GM12864 (cell line): ENCODE data around the gene KIF26B.

Experiments
- DNase-seq: peaks from one replicate; pipeline ENCODE4 v3.0.0-alpha.2; 2011; ENCODE audit warnings: low read depth
- H3K4me3 ChIP-seq: 2 replicates; pipeline ENCODE4 v1.5.1; 2011; ENCODE audit warnings: mild to moderate bottlenecking, low read depth, low read length, control low read depth
- CTCF ChIP-seq: IDR thresholded peaks from 2 replicates; pipeline ENCODE4 v1.5.1; 2011; ENCODE audit warnings: low read depth, mild to moderate bottlenecking, moderate library complexity, low read length, control low read depth, inconsistent platforms; ENCODE audit errors: missing control alignments

KIF26B gene

GRCh38 chr1:245464290-245464689 lies 309.5 kb downstream of the KIF26B start:
- DNase-seq: no peak
- no peak overlapping the region for H3K4me3 ChIP-seq
- no peak for TF ChIP-seq CTCF

GRCh38 chr1:245465666-245466065 lies 310.9 kb downstream of the KIF26B start:
- no peak overlapping the region for H3K4me3 ChIP-seq
- DNase-seq: no peak
- no peak for TF ChIP-seq CTCF

- DNase-seq: no peak
- no peak overlapping the region for H3K4me3 ChIP-seq
- TF ChIP-seq CTCF: no peak
Observed at GRCh38 chr1:245466261-245466660, 311.5 kb downstream of the KIF26B start.

GRCh38 chr1:245467804-245468203 lies 313.0 kb downstream of the KIF26B start:
- no peak for DNase-seq
- TF ChIP-seq CTCF: no peak
- H3K4me3 ChIP-seq: no peak overlapping the region

- no peak for TF ChIP-seq CTCF
- DNase-seq: no peak
Observed at GRCh38 chr1:245469006-245469405, 314.2 kb downstream of the KIF26B start.

GRCh38 chr1:245469734-245470133 lies 314.9 kb downstream of the KIF26B start:
- no peak overlapping the region for H3K4me3 ChIP-seq
- no peak for DNase-seq
- no peak for TF ChIP-seq CTCF

More at GRCh38 chr1:245469006-245469405, 314.2 kb downstream of the KIF26B start:
- H3K4me3 ChIP-seq: no peak overlapping the region

- H3K4me3 ChIP-seq: no peak overlapping the region
- no peak for TF ChIP-seq CTCF
- DNase-seq: no peak
Observed at GRCh38 chr1:245475126-245475525, 320.3 kb downstream of the KIF26B start.
